CD14-positive monocyte (primary cell): ENCODE results near the gene SAMSN1. TPM values are rescaled to one million over a fixed set of nuclear protein-coding genes. Genes with fewer than 3 reads are reported as not detected.

ENCODE experiments used
- DNase-seq, 3 donors: peaks; one replicate each; pipeline ENCODE4 v3.0.0-alpha.2; 2011 to 2022
- H2AFZ ChIP-seq: 2 replicates; pipeline ENCODE4 v1.6.0; 2012; ENCODE audit warnings: mild to moderate bottlenecking, low read depth, low read length, inconsistent platforms; ENCODE audit not compliant: insufficient read depth, poor library complexity, severe bottlenecking
- H3K27ac ChIP-seq, 2 donors: 1 replicate in 1 of 2; 2 replicates in 1 of 2; pipeline ENCODE4 v1.5.1; 2012 to 2013; ENCODE audit warnings: low read length in 2 of 2, control low read depth in 1 of 2, inconsistent platforms in 1 of 2, low read depth in 1 of 2, mild to moderate bottlenecking in 1 of 2
- H3K27me3 ChIP-seq, 2 donors: one replicate each; pipeline versions ENCODE4 v1.6.0 to v1.6.1; 2011 to 2013; ENCODE audit warnings: low read length in 2 of 2; ENCODE audit not compliant: control insufficient read depth in 2 of 2, insufficient read depth in 2 of 2
- H3K36me3 ChIP-seq, 2 donors: replicated peaks in 1 of 2; 1 replicate in 1 of 2; 2 replicates in 1 of 2; pipeline versions ENCODE4 v1.5.1 to v1.6.1; 2012 to 2013; ENCODE audit warnings: low read length in 2 of 2, control low read depth in 1 of 2, inconsistent platforms in 1 of 2, mild to moderate bottlenecking in 1 of 2; ENCODE audit not compliant: insufficient read depth in 2 of 2, control insufficient read depth in 1 of 2
- H3K4me1 ChIP-seq, 2 donors: 1 replicate in 1 of 2; 2 replicates in 1 of 2; pipeline versions ENCODE4 v1.5.1 to v1.6.1; 2012 to 2013; ENCODE audit warnings: low read length in 2 of 2, control low read depth in 1 of 2, inconsistent platforms in 1 of 2, mild to moderate bottlenecking in 1 of 2, moderate library complexity in 1 of 2; ENCODE audit not compliant: insufficient read depth in 2 of 2, control insufficient read depth in 1 of 2
- H3K4me2 ChIP-seq: replicated peaks from 2 replicates; pipeline ENCODE3; 2012; ENCODE audit warnings: low read length, moderate library complexity, mild to moderate bottlenecking; ENCODE audit not compliant: poor library complexity, severe bottlenecking; ENCODE audit errors: extremely low read depth
- H3K4me3 ChIP-seq, 3 experiments: fragments of 200-600 bp in 1 of 3; sonication (generic) in 1 of 3; replicated peaks in 1 of 3; 1 replicate in 2 of 3; 2 replicates in 1 of 3; pipeline ENCODE4 v1.5.1; 2011 to 2013; ENCODE audit warnings: low read length in 3 of 3, mild to moderate bottlenecking in 3 of 3, control low read depth in 2 of 3, low read depth in 2 of 3, inconsistent platforms in 1 of 3, moderate library complexity in 1 of 3
- H3K79me2 ChIP-seq: 2 replicates; pipeline ENCODE4 v1.6.0; 2012; ENCODE audit warnings: mild to moderate bottlenecking, control low read depth, inconsistent platforms, low read length, moderate library complexity; ENCODE audit not compliant: insufficient read depth
- H3K9ac ChIP-seq: 2 replicates; pipeline ENCODE4 v1.6.0; 2017; ENCODE audit warnings: low read length, mild to moderate bottlenecking; ENCODE audit not compliant: insufficient read depth, poor library complexity, severe bottlenecking
- H3K9me3 ChIP-seq, 2 donors: replicated peaks in 1 of 2; 1 replicate in 1 of 2; 2 replicates in 1 of 2; pipeline versions ENCODE4 v1.5.1 to v1.6.1; 2012 to 2013; ENCODE audit warnings: low read length in 2 of 2, control low read depth in 1 of 2; ENCODE audit not compliant: control insufficient read depth in 1 of 2, insufficient read depth in 1 of 2
- H4K20me1 ChIP-seq: 2 replicates; pipeline ENCODE4 v1.6.0; 2012; ENCODE audit warnings: mild to moderate bottlenecking, low read length, control low read depth, moderate library complexity; ENCODE audit not compliant: insufficient read depth
- H3K27ac Mint-ChIP-seq, 7 donors: one replicate each; pipeline ENCODE4 v1.8.0; 2020; ENCODE audit warnings: mild to moderate bottlenecking in 7 of 7, mixed read lengths in 7 of 7, moderate library complexity in 6 of 7, inconsistent platforms in 2 of 7
- H3K27me3 Mint-ChIP-seq, 3 donors: one replicate each; pipeline ENCODE4 v1.8.0; 2021 to 2022; ENCODE audit warnings: low read depth in 3 of 3, mild to moderate bottlenecking in 3 of 3, mixed read lengths in 3 of 3, moderate library complexity in 3 of 3, inconsistent platforms in 1 of 3
- H3K36me3 Mint-ChIP-seq, 2 donors: one replicate each; pipeline ENCODE4 v1.8.0; 2020; ENCODE audit warnings: mixed read lengths in 2 of 2, inconsistent platforms in 1 of 2, mild to moderate bottlenecking in 1 of 2
- H3K4me1 Mint-ChIP-seq: one replicate; pipeline ENCODE4 v1.8.0; 2020; ENCODE audit warnings: mild to moderate bottlenecking, mixed read lengths
- H3K4me3 Mint-ChIP-seq, 2 donors: one replicate each; pipeline ENCODE4 v1.8.0; 2020; ENCODE audit warnings: mild to moderate bottlenecking in 2 of 2, mixed read lengths in 2 of 2, moderate library complexity in 1 of 2
- H3K9me3 Mint-ChIP-seq, 7 donors: one replicate each; pipeline ENCODE4 v1.8.0; 2020 to 2022; ENCODE audit warnings: mixed read lengths in 7 of 7, mild to moderate bottlenecking in 6 of 7, moderate library complexity in 6 of 7, inconsistent platforms in 2 of 7
- WGBS: methylation state at CpG from one replicate; pipeline ENCODE4 v1.1.5; 2013; ENCODE audit warnings: missing lambda C conversion rate; ENCODE audit not compliant: insufficient coverage; 5-methylcytosine and 5-hydroxymethylcytosine counted together
- intact Hi-C, 2 donors: fragments of 100-400 bp; cut with micrococcal nuclease; formaldehyde crosslinking; loops; one replicate each; pipeline versions ENCODE4 v1.15.0 to v1.15.1; 2023
- polyA plus RNA-seq, 3 donors: library from polyadenylated mRNA; depleted of rRNA in 1 of 3; unstranded in 2 of 3; stranded (reverse) in 1 of 3; fragments of 300-500 nt in 2 of 3; fragments of >200 nt in 1 of 3; fragmentation: Illumina TruSeq in 2 of 3; gene quantifications; 1 replicate in 2 of 3; 2 replicates in 1 of 3; pipeline ENCODE4 v1.2.3, GENCODE V29; 2012 to 2021
- TF ChIP-seq, protein P1 (sequence below): fragments of 200-600 bp; IDR thresholded peaks from one replicate; pipeline ENCODE4 v1.8.0; 2022; ENCODE audit warnings: antibody characterized with exemption, mild to moderate bottlenecking

Gene SAMSN1
- polyA plus RNA-seq, 3 donors: 20.9 to 38.6 (median 31.0) TPM

- H3K4me2 ChIP-seq: no peak overlapping the region
- H3K9me3 ChIP-seq: peaks cover 0 to 5% of the 10 kb centered on the region in 2 donors
- TF ChIP-seq, protein P1, sequence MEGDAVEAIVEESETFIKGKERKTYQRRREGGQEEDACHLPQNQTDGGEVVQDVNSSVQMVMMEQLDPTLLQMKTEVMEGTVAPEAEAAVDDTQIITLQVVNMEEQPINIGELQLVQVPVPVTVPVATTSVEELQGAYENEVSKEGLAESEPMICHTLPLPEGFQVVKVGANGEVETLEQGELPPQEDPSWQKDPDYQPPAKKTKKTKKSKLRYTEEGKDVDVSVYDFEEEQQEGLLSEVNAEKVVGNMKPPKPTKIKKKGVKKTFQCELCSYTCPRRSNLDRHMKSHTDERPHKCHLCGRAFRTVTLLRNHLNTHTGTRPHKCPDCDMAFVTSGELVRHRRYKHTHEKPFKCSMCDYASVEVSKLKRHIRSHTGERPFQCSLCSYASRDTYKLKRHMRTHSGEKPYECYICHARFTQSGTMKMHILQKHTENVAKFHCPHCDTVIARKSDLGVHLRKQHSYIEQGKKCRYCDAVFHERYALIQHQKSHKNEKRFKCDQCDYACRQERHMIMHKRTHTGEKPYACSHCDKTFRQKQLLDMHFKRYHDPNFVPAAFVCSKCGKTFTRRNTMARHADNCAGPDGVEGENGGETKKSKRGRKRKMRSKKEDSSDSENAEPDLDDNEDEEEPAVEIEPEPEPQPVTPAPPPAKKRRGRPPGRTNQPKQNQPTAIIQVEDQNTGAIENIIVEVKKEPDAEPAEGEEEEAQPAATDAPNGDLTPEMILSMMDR: no peak
- H3K36me3 ChIP-seq: no peaks in the 10 kb centered on the region
- Mint-ChIP-seq H3K27me3 (no peaks in the 10 kb centered on the region), H3K9me3 (peaks cover 0 to 7% (median 5%) of the 10 kb centered on the region in 7 donors), H3K36me3 (peaks cover 0 to 4% of the 10 kb centered on the region in 2 donors), H3K27ac (no peak overlapping the region), H3K4me3 (no peak overlapping the region), H3K4me1 (peaks cover 10% of the 10 kb centered on the region)
- H3K4me3 ChIP-seq: no peak overlapping the region
- no peak overlapping the region for H3K9ac ChIP-seq
- no peak overlapping the region for H2AFZ ChIP-seq
- H3K27ac ChIP-seq: no peak overlapping the region
- H3K79me2 ChIP-seq: no peaks in the 10 kb centered on the region
- H4K20me1 ChIP-seq: no peaks in the 10 kb centered on the region
- 100% methylated on average over 1 of the region's 1 CpG for WGBS
- H3K27me3 ChIP-seq: no peaks in the 10 kb centered on the region
- DNase-seq: no peak
- peaks cover 0 to 7% of the 10 kb centered on the region in 2 donors for H3K4me1 ChIP-seq
- intact Hi-C loops: no loop called here
These were observed 110.7 kb downstream of the SAMSN1 start for GRCh38 chr21:14435423-14435822.

Other genes starting within 250 kb of the SAMSN1 start
- gene HSPA13, start 163.2 kb downstream of the SAMSN1 start, polyA plus RNA-seq: 10 to 100 TPM in 2 of 3 donors, 1 to 10 TPM in 1; 6.8 to 13.9 (median 12.2) TPM